ENCODE measurements around the gene ASPG. TPM values are rescaled to one million over a fixed set of nuclear protein-coding genes. Genes with fewer than 3 reads are reported as not detected.

Gene ASPG
- total RNA-seq, 4 donors from 2014 or later: 26.0 to 38.5 (median 28.2) TPM

- Histone ChIP-seq H3K27ac (no peak overlapping the region), H3K4me3 (no peak overlapping the region), H3K9me3 (no peaks in the 10 kb centered on the region), H3K4me1 (peaks cover 15% of the 10 kb centered on the region), H3K36me3 (no peaks in the 10 kb centered on the region), H3K27me3 (peaks cover 12% of the 10 kb centered on the region)
- TF ChIP-seq CTCF (IDR thresholded peaks at IDR 0.05) (no peak), POLR2AphosphoS5 (IDR thresholded peaks at IDR 0.05) (no peak), POLR2A (IDR thresholded peaks at IDR 0.05) (no peak), EP300 (IDR thresholded peaks at IDR 0.05) (no peak)
- DNase-seq (ENCODE audit: low spot score in 2 of 2): no peak
- 78% methylated on average over 6 of the region's 22 CpGs for WGBS
Measured at GRCh38 chr14:104148433-104149277, 63.2 kb downstream of the ASPG start.

- no peaks in the 10 kb centered on the region for H3K9me3 ChIP-seq
- H3K27me3 ChIP-seq: peaks cover 6% of the 10 kb centered on the region
- no peak for DNase-seq (ENCODE audit: low spot score in 2 of 2)
- H3K4me3 ChIP-seq: no peak overlapping the region
- H3K27ac ChIP-seq: no peak overlapping the region
- H3K4me1 ChIP-seq: peaks cover 15% of the 10 kb centered on the region
- no peaks in the 10 kb centered on the region for H3K36me3 ChIP-seq
- 94% methylated on average over 5 of the region's 11 CpGs for WGBS
- no peak for TF ChIP-seq CTCF (IDR thresholded peaks at IDR 0.05)
- TF ChIP-seq POLR2A (IDR thresholded peaks at IDR 0.05): no peak
- no peak for TF ChIP-seq EP300 (IDR thresholded peaks at IDR 0.05)
- TF ChIP-seq POLR2AphosphoS5 (IDR thresholded peaks at IDR 0.05): no peak
Measured at GRCh38 chr14:104149278-104149595, 63.7 kb downstream of the ASPG start.

GRCh38 chr14:104149617-104150135, 64.2 kb downstream of the ASPG start:
- 45% methylated on average over 8 of the region's 12 CpGs for WGBS
- DNase-seq (ENCODE audit: low spot score in 2 of 2): no peak
- no peak overlapping the region for H3K27ac ChIP-seq
- H3K9me3 ChIP-seq: no peaks in the 10 kb centered on the region
- H3K4me3 ChIP-seq: no peak overlapping the region
- peaks cover 15% of the 10 kb centered on the region for H3K4me1 ChIP-seq
- H3K36me3 ChIP-seq: no peaks in the 10 kb centered on the region
- TF ChIP-seq POLR2AphosphoS5 (IDR thresholded peaks at IDR 0.05) (no peak), POLR2A (IDR thresholded peaks at IDR 0.05) (no peak), EP300 (IDR thresholded peaks at IDR 0.05) (no peak), CTCF (IDR thresholded peaks at IDR 0.05) (no peak)
- peaks cover 4% of the 10 kb centered on the region for H3K27me3 ChIP-seq

DNA sequence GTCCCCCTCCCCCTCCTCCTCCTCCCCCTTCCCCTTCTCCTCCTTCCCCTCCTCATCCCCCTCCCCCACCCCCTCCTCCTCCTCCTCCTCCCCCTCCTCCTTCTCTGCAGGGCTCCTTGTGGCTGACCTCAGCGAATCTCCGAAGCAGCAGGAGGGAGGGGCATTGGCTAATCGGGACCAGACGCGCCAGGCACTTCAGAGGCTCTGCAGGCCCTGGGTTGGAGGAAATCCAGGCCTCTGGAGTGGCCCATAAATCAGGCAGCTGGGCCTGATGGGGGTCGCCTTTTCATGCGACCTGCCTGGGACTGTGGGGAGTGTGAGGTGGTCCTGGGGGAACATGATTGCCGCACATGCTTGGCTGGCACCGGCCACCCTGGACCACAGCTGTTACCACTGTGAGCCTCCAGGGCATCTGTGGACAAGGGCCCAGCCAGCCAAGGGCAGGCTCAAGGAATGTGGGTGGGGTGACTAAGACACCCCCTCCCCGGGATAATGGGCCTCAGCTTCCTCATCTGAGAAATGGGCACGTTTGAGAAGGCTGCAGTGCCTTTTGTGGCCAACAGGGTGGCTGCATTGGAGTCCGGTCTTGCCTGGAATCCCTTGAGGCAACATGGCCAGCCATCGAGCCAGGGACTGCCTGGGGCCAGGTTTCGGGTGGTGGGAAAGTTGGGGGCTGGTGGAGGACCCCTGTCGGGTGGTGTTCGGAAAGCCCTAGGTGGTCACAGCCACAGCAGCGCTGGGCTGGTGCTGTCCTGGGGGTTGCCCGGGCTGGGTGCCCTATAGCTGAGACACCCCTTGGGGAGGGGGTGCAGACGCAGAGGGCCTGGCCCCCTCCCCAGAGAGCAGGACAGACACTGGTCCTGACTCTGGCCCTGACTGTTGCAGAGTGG, 64.9 kb downstream of the ASPG start:
- H3K4me3 ChIP-seq: no peak overlapping the region
- WGBS: 22% methylated on average over 6 of the region's 19 CpGs
- H3K27me3 ChIP-seq: no peaks in the 10 kb centered on the region
- no peaks in the 10 kb centered on the region for H3K36me3 ChIP-seq
- H3K9me3 ChIP-seq: no peaks in the 10 kb centered on the region
- no peak overlapping the region for H3K27ac ChIP-seq
- H3K4me1 ChIP-seq: peaks cover 15% of the 10 kb centered on the region
- no peak for DNase-seq (ENCODE audit: low spot score in 2 of 2)
- TF ChIP-seq POLR2AphosphoS5 (IDR thresholded peaks at IDR 0.05): no peak
- no peak for TF ChIP-seq EP300 (IDR thresholded peaks at IDR 0.05)
- TF ChIP-seq CTCF (IDR thresholded peaks at IDR 0.05): no peak

DNA sequence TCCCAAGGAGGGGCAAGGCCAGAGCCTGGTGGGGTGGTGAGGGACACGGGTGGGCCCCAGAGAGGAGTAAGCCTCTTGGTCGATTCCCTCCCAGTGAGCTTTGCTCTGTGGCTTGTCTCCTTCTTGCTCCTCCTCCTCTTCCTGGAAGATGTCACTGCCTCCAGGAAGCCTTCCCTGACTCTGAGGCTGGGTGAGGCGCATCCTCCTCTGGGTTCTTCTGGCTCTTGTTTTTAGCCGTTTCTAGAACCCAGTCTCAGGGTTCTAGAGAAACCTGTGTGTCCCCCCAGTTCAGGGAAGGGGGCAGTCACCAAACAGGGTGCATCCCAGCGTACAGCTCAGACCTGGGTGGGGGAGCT, 65.5 kb downstream of the ASPG start:
- no peak for DNase-seq (ENCODE audit: low spot score in 2 of 2)
- no peaks in the 10 kb centered on the region for H3K27me3 ChIP-seq
- H3K4me3 ChIP-seq: no peak overlapping the region
- H3K27ac ChIP-seq: no peak overlapping the region
- no peak for TF ChIP-seq EP300 (IDR thresholded peaks at IDR 0.05)
- TF ChIP-seq CTCF (IDR thresholded peaks at IDR 0.05): no peak
- TF ChIP-seq POLR2AphosphoS5 (IDR thresholded peaks at IDR 0.05): no peak
- no peak for TF ChIP-seq POLR2A (IDR thresholded peaks at IDR 0.05)
- no peaks in the 10 kb centered on the region for H3K36me3 ChIP-seq
- WGBS: 79% methylated on average over 4 of the region's 5 CpGs
- H3K4me1 ChIP-seq: peaks cover 15% of the 10 kb centered on the region
- no peaks in the 10 kb centered on the region for H3K9me3 ChIP-seq
